NT2/D1 (cell line): ENCODE measurements around the gene MRPS30.
"Not testable (repeated sequence)": the region's sequence is repeated elsewhere in the genome, so short reads cannot be mapped to it uniquely, and the experiment has no call there.

Experiments used
- SUZ12 ChIP-seq: IDR thresholded peaks from 2 replicates; pipeline ENCODE4 v1.6.1; 2011; ENCODE audit not compliant: insufficient read length, insufficient read depth; ENCODE audit errors: extremely low read depth
- ZNF274 ChIP-seq: IDR thresholded peaks from 2 replicates; pipeline ENCODE4 v1.6.1; 2011; ENCODE audit warnings: mild to moderate bottlenecking, low read depth, low read length

- TF ChIP-seq ZNF274, SUZ12: not testable (repeated sequence)
These were observed 15.9 kb downstream of the MRPS30 start for GRCh38 chr5:44824662-44825061.
